GM12891 (cell line): ENCODE measurements around the gene STX2.

Source experiments
- DNase-seq: peaks from one replicate; pipeline ENCODE4 v3.0.0; 2011; ENCODE audit warnings: low spot score; ENCODE audit not compliant: insufficient read length
- FAIRE-seq: peaks from 2 replicates; lab custom pipeline; 2011; peaks lifted over from hg19 to GRCh38; lab: Jason Lieb, UNC
- PAX5 ChIP-seq: IDR thresholded peaks from 2 replicates; pipeline ENCODE4 v1.6.1; 2011; ENCODE audit warnings: low read length, moderate library complexity, mild to moderate bottlenecking; ENCODE audit not compliant: insufficient read depth, severe bottlenecking

Gene STX2

DNA sequence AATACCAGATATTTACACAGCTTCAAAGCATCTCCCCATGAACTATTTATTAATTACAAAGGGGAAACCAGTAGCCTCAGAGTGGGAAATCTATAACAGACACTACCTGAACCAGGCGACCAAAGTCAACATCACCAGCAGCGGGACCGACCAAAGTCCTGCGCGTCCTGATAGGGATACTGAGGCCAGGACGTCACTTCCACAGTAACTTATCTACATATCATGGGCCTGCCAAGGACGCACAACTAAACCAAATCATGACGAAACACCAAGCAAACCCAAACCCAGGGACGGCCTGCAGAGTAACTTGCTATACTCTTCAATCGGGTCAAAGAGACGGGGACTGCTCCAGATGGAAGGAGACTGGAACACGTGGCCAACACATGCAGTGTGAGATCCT, 96.9 kb downstream of the STX2 start:
- TF ChIP-seq PAX5 = no peak

More for the DNA sequence above, 96.9 kb downstream of the STX2 start:
- no peak for FAIRE-seq
- DNase-seq = no peak
